ACHN (cell line): ENCODE measurements around the gene TUBGCP6.
"Not testable (repeated sequence)": the region's sequence is repeated elsewhere in the genome, so short reads cannot be mapped to it uniquely, and the experiment has no call there.

Source experiments
- DNase-seq: peaks from one replicate; pipeline ENCODE4 v3.0.0-alpha.2; 2015
- in situ Hi-C: cut with HindIII; loops from 2 replicates; pipeline ENCODE4 v1.10.0; 2017; ENCODE audit warnings: low sequenced_read_pairs, low pct_ligation_motif_present, low pct_unique_long_range_greater_than_20kb

Gene TUBGCP6

DNA sequence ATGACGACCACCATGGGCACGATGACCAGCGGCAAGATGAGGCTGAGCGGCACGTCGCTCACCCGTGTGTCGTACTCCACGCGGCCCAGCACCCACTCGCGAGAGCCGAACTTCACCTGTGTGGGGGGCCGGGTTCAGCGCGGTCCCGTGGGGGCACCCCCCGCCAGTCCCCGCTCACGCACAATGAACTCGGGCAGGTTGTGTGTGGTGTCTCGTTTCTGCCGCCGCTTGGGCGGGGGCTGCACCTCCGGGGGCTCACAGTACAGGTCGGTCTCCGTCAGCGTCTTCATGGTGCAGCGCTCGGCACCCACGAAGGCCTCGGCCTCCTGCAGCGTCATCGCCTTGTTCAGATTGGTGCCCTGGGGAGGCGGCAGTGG, 36.5 kb upstream of the TUBGCP6 start:
- no peak for DNase-seq
- in situ Hi-C loops = no loop called here

DNA sequence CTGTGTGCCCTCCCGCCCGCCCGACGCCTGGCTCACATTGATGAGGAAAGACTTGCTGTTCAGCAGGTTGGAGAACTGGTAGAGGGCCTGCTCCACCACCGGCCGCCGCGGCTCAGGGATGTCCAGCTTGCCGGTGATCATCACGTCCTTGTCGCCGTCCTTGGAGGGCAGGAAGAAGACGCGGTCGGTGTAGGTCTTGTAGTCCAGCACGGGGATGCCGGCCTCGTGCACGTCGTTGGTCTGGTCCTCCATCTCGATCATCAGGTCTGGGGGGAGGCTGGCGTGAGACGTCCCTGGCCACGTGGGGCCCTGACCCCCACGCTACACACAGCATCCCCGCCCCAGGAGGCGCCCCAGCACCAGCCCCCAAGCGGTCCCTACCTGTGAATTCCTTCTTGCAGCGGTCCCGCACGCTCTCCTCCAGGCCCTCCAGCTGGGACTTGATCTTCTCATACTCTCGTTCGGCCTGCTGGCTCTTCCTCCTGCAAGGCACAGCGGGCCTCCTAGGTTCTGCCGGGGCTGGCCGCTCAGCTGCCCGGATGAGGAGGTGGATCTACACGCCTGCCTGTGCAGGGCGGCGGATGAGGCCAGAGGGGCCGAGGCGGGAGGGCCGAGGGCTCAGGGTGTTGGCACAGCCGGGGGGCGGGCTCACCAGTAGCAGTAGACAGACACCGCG, 36.0 kb upstream of the TUBGCP6 start:
- DNase-seq = no peak
- in situ Hi-C loops = no loop called here

DNA sequence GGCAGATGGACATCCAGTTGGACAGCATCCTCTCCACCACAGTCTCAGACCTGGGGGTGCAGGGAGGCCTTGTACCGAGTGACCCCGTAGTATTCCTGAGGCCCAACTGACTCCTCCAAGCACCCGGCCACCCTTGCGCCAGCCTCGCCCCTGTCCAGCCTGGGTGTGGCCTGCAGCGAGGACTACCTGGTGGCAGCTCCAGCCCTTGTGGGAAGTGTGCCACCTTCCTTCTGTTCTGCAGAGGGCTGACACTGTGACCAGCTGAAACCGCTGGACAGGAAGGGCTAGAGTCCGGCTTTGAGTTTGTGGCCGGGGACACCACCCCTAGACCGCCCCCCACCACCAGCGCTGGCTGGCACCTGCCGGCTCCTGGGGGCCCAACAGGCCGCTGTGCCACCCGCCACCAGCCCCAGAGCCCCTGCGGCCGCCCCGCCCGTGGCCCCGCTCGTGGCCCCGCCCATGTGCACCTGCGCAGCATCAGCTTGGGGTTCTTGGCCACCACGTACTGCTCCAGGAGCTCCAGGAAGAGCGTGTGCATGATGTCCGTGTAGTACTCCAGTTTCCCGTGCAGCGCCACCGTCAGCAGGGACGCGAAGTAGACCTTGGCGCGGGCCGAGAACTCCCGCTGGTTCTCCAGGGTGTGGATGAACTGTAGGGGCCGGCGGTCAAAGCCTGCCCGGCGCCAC, 35.3 kb upstream of the TUBGCP6 start:
- DNase-seq = no peak
- in situ Hi-C loops = no loop called here

DNA sequence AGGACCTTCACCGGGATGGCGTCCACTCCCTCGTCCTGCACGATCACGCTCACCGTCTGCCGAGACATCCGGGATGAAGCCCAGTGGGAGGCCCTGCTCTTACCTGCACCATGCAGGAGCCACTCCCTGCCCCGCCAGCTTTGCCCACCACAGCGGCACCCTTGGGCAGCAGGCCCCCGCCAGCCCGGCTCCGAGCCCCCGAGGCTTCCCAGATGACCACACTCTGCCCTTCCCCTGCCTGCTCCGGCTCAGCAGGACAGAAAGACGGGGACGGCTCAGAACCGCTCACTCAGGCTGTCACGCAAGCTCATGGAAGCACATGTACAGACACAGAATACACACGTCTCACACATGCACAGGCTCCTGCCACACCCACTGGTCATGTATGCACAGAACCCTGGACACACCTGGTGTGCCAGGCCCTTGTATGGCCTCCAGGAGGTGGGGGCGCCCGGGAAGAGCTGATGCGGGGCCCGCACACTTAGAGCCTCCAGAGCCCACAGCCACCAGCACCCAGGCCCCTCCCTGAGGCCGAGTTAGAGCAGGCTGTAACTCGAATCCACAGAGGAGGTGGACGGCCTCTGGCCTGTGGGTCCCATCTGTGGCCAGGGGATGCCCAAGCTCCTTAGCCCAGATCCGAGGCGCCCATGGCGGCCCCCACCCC, 34.3 kb upstream of the TUBGCP6 start:
- DNase-seq = no peak
- in situ Hi-C loops = no loop called here

DNA sequence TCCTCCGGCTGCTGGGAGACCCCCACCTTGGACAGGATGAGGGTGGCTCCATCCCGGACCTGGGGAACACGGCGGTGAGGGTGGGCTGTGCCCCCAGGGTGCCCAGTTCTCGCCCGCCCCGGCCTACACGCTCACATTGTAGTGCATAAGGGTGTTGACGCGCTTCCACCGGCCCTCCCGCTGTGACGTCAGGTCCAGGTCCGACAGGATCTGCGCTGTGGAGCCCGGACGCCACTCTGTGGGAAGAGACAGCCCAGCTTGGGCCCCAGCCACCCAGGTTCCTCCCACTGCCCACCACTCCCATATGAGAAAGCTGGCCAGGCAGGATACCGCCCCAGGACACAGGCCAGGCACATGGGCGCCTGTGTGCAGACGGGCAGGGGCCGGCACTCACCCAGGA, 33.6 kb upstream of the TUBGCP6 start:
- in situ Hi-C loops = no loop called here
- DNase-seq = no peak

DNA sequence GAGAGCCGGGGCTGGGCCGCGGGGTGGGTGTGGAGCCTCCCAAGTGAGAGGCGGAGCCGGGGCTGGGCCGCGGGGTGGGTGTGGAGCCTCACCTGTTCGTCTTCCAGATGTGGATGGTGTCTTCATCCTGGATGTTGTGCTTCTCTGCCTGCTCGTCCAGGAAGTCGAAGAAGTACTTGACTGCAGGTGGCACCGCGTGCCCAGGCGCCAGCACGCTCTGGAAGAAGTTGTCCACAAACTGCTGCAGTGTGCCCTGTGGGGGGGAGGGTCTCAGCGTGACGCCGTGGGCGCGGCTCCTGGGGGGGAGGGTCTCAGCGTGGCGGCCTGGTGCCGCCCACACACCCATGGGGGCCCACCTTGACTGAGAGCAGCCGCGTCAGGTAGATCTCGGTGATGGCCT, 32.9 kb upstream of the TUBGCP6 start:
- in situ Hi-C loops = no loop called here
- DNase-seq = no peak

DNA sequence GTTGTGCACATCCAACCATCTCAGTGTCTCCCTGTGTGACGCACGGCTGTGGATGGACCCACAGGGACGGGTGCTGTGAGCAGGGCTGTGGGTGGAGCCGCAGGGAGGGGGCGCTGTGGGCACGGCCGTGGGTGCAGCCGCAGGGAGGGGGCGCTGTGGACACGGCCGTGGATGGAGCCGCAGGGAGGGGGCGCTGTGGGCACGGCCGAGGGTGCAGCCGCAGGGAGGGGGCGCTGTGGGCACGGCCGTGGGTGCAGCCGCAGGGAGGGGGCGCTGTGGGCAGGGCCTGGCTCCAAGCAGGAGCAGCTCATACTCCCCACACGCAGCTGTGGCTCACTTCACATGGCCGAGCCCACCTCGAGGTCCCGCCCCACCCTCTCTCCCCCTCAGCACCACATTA, 31.3 kb upstream of the TUBGCP6 start:
- in situ Hi-C loops = no loop called here
- DNase-seq = peak; percentile 37

DNA sequence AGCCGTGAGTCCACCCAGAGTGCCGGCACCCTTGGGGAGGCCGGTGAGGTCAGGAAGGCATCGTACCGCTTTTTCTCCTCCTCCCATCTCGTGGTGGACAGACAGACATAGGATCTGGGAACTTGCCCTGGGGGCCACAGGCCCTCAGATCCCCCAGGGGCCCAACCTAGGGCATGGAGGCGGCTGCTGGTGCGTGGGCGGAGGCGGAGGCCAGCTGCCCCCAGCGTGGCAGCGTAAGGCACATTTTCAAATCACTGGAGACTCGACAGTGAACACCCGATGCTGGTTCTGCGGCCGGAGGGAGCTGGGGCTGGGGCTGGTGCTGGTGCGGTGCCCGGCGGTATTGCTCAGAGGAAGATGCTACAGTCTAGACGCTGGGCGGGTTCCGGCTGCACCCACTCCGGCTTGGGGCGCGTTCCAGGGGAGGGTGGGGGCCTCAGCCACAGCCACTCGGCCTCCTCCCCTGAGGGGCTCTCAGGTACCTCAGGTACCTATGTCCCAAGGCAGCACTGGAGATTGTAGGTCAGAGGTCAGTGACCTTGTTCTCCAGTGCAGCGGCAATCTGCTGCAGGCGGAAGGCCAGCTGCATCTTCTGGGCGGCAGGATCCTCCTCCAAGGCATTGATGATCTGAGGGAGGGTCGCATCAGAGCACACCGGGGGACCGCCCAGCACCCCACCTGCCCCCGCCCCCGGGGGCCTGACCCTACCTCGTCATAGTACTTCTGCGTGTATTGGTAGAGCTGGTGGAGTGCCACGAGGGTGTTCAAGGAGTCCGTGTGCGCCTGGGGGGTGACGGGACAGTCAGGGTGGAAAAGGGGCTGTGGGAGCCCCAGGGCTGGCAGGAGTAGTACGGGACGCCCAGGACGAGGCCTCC, 30.6 kb upstream of the TUBGCP6 start:
- no peak for DNase-seq
- in situ Hi-C loops = no loop called here

DNA sequence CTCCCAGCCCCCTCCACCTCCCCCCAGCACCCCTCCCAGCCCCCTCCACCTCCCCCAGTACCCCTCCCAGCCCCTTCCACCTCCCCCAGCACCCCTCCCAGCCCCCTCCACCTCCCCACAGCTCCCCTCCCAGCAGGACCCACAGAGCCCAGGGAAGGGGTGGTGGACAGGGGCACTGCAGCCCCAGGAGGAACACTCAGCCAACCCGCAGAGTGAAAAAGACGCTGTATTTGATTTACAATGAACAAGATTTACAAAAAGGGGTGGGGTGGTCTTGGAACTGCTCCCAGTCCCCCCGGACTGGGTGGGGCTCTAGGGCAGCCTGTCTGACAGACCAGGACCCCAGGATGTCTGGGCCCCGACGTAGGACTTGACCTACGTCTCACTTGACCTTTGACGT, 29.9 kb upstream of the TUBGCP6 start:
- in situ Hi-C loops = no loop called here

DNA sequence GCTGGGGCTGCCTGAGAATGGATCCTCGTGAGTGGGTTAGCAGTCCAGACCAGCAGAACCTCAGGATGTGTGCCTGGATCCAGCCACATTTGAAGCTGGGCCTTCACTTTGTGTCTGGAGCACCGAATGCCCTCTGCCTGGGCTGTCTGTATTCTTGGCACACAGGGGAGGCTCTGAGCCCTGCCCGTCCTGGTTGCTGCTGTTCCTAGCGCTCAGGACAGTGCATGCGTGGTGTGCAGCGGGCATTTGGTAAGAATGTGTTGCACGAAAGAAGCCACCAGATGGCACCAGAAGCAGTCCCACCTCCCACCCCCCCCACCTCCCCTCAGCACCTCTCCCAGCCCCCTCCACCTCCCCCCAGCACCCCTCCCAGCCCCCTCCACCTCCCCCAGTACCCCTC, 29.5 kb upstream of the TUBGCP6 start:
- in situ Hi-C loops = no loop called here
- DNase-seq = peak; percentile 59

More for the DNA sequence above, 29.9 kb upstream of the TUBGCP6 start:
- DNase-seq = no peak

DNA sequence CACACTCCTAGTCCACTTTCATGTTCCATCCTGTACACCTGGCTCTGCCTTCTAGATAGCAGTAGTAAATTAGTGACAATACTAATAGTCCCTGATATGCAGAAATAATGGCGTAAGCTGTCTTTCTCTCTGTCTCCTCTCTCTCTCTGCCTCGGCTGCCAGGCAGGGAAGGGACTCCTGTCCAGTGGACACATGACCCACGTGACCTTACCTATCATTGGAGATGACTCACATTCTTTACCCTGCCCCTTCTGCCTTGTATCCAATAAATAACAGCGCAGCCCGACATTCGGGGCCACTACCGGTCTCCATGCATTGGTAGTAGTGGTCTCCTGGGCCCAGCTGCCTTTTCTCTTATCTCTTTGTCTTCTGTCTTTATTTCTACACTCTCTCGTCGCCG, 29.0 kb upstream of the TUBGCP6 start:
- DNase-seq, in situ Hi-C loops: not testable (repeated sequence)

DNA sequence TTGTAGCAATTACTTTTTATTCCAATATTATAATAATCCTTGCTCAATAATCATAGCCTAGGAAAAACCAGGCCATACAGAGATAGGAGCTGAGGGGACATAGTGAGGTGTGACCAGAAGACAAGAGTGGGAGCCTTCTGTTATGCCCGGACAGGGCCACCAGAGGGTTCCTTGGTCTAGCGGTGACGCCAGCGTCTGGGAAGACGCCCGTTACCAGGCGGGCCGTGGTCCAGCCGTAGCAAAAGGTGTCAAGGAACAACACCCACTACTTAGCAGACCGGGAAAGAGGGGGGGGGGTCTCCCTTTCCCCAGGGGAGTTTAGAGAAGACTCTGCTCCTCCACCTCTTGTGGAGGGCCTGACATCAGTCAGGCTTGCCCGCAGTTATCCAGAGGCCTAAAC, 28.5 kb upstream of the TUBGCP6 start:
- in situ Hi-C loops, DNase-seq: not testable (repeated sequence)

DNA sequence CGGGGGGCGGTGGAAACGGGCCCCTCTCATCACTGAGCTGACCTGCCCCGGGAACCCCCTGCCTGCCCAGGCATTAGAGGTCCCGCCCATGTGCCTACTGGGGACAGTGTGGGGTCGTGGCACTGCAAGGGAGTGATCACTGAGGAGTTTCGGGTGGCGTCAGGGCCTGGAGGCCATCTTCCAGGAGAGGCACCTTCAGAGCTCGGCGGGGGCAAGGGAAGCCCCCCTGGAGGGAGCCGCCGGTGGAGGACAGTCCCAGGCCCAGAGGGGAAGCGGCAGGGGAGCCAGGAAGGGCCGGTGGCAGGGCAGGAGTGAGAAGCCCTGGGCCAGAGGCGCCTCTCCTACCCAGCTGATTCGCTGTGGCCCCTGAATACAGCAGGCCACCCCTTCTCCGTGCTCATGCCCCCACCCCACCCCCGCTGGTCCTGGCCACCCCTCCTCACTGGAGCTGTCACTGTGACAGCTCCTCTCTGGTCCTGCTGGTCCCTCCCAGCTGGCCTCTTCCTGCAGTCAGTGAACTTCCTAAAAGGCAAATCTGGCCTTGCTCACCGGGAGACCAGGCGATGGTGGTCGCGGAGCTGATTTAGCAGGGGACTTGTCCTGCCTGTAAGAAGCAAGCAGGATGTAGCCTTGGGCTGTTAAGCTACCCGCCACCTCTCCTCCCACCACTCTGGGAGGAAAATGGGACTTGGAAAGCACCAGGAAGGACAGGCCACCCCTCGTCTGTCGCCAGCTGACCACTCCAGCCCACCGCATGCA, 27.4 kb upstream of the TUBGCP6 start:
- DNase-seq = no peak
- in situ Hi-C loops = no loop called here

DNA sequence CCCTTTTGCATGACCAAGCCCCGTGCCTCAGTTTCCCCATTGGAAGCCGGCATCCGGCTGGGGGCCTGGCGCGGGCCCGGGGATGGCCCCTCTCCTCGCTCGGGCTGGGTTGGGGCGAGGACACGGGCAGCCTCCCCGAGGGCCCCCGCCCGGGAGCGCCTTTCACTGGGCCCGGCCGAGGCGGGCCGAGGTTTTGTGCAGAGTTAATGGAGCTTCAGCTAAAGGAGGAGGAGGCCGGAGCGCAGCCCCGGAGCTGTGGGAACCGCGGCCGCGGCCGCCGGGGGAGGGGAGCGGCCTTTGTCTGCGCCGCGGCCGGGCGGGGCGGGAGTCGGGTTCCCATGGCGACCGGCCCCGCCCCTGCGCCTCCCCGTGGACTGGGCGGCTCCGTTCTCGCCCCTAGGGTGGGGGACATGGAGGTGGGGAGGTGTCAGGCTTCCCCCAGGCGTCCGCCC, 26.7 kb upstream of the TUBGCP6 start:
- peak; percentile 69 for DNase-seq
- in situ Hi-C loops = no loop called here

DNA sequence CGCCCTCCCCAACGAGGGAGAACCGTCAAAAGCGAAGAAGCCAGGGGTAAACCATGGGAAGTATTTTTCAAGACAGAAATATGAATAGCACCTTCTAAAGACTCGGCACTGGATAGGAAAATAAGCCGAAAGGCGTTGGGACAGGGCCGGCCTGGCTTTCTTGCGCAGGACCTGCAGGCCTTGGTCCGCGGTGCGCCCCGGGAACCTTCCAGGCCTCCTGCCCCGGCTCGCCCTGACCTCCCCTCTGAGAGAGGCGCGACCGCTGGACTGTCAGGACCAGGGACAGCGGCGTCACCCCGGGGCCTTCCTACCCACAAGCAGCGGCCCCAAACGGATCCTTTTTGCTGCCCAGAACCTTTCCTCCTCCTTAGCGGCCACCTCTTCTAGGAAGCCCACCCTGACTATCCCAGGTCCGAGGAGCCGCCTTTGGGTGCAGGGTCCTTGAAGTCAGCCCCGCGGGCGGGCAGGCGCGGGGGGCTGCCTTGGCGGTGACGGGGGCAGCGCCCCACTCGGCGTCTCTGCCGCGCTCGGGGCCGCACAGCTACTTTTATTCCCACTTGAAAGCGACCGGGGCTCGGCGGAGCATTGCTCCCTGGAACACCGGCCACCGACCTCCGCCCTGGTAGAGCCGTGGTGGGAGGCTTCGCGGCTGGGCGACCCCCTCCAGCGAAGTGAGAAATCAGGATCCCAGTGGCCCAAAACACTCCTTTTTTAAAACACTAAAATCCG, 26.0 kb upstream of the TUBGCP6 start:
- in situ Hi-C loops = no loop called here
- peak; percentile 77 for DNase-seq

DNA sequence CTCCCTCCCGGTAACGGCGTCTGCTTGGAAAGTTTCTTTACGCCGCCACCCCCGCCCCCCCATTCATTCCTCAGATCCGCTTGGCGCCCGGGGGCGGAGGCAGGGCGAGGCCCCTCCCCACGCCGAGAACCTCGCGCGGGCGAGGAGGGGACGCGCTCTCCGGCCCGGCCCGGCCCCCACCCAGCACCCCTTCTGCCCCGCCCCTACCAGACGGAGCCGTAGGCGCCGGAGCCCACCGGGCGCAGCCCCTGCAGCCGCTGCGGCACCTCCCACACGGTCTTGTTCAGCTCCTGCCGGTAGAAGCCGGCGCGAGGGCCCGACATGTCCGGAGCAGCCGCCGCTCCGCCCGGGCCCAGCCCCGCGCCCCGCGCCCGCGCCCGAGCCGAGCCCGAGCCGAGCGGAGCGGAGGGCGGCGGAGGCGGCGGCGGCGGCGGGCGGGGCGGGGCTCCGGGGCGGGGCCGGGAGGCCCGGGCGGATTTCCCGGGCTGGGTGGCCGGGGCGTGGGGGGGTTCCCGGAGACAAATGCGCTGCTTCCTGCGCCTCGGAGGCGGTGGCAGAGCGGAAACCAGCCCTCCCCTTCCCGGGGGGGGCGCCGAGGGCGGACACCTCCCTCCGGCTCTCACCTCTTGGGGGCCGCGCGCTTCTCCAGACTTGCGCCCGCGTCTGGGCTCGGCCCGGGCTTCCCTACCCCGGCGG, 25.3 kb upstream of the TUBGCP6 start, which contains the start of gene MAPK11:
MAPK11 (minus strand) TSS at position 411 of the 696 bp plus-strand sequence; CDS start at position 323, 88 bp downstream.
- DNase-seq = peak; percentile 65
- in situ Hi-C loops = no loop called here

DNA sequence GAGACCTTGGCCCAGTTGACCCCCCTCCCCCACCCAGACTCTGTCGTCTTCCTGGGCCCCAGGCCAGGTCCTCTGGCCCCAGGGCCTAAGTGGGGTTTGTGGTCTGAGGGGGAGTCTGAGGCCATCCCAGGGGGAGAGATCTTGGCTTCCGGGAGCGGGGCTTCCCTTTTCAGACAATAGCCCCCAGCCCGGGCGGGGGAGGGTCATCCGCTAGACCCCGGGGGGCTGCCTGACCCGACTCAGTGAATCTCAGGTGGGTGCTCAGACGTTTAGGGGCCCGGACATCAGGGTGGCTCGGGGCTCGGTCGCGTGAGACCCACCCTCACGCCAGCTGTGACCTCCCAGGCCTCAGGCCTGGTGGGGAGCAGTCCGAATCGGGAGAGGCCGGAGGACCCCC, 24.7 kb upstream of the TUBGCP6 start:
- DNase-seq = no peak
- in situ Hi-C loops = no loop called here
